GM12874 (cell line): Measurements from ENCODE around the gene AQP12B.

ENCODE experiments used
- TF ChIP-seq, protein P1 (sequence below): IDR thresholded peaks from 2 replicates; pipeline ENCODE4 v1.5.1; 2011; ENCODE audit warnings: low read depth, mild to moderate bottlenecking, control low read depth, low read length, moderate library complexity; ENCODE audit not compliant: insufficient read depth

Gene AQP12B

DNA sequence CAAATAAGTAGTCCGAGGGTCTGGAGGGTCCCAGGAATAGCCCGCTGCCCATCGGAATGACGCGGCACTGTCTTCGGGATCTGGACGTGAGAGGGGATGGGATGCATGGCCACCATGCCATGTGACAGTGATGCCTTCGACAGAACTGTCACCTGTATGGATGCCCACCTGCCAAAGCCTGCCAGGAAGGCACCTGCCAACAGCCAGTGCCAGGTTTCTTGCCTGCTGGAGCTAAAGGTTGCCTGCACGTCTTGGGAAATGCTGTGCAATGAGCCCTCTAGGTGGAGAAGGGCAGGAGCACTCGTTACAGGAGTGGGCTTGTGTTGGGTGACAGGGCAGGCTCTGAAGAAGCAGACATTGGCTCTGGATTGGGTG lies 36.9 kb downstream of the AQP12B start:
- TF ChIP-seq, protein P1, sequence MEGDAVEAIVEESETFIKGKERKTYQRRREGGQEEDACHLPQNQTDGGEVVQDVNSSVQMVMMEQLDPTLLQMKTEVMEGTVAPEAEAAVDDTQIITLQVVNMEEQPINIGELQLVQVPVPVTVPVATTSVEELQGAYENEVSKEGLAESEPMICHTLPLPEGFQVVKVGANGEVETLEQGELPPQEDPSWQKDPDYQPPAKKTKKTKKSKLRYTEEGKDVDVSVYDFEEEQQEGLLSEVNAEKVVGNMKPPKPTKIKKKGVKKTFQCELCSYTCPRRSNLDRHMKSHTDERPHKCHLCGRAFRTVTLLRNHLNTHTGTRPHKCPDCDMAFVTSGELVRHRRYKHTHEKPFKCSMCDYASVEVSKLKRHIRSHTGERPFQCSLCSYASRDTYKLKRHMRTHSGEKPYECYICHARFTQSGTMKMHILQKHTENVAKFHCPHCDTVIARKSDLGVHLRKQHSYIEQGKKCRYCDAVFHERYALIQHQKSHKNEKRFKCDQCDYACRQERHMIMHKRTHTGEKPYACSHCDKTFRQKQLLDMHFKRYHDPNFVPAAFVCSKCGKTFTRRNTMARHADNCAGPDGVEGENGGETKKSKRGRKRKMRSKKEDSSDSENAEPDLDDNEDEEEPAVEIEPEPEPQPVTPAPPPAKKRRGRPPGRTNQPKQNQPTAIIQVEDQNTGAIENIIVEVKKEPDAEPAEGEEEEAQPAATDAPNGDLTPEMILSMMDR, result no peak

DNA sequence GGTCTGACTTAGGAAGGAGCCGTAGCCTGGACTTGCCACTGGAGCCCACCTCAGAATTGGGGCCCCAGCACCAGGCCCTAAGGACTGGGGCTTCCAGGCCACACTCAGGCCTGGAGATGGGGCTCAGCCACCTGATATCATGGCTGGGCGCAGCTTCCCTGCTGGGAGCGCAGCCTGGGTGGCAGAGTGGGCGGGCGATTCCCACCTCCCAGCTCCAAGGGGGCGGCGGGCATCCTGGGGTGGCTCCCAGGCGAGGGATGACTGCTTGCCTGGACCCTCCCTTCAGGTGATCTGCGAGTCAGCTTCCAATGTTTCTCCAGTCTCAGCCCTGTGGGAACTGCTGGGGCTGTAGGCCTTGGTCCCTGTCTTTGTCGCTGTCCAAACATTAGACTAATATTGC lies 37.3 kb downstream of the AQP12B start:
- TF ChIP-seq, protein P1, result no peak

DNA sequence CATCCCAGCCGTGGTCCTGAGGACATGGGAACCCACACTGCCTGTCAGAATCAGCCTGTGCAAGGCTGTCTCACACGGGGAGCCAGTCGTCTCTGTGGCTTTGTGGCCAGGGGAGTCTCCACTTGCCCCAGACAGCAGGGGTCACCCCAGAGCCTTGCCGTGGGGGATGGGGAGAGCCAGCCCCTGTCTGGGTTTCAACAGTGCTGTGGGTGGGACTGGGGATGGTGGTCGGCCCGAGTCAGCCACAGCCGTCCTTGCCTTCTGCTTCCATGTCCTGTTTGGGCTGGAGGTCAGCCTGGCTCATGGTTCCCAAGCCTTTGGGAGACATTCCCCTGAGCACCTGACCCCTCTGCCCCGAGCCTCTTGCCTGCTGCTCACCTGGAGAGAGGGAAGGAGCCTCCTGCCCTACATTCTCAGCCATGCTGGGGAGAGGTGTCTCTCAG lies 37.8 kb downstream of the AQP12B start:
- TF ChIP-seq, protein P1, result no peak

DNA sequence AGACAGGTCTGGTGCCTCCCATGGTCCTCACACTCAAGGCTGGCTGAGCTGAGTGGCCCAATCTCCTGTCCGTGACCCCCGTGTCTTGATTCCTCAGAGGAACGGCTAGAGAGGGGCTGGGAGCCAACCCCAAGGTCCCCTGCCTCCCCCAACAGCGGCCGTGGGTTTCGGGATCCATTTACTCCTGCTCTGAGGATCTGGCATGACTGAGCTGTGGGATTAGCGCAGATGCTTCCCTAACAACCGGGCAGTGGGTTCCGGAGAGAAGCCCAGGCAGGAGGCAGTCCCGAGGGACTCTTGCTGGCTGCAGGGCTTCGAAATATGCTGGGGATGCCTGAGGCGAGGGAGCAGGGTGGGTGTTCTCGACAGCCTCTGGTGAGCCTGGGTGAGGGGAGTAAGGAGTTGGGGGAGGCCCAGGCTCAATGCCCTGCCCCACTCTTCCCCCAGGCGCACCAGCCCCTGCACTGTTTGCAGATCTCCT lies 38.5 kb downstream of the AQP12B start:
- TF ChIP-seq, protein P1, result no peak

DNA sequence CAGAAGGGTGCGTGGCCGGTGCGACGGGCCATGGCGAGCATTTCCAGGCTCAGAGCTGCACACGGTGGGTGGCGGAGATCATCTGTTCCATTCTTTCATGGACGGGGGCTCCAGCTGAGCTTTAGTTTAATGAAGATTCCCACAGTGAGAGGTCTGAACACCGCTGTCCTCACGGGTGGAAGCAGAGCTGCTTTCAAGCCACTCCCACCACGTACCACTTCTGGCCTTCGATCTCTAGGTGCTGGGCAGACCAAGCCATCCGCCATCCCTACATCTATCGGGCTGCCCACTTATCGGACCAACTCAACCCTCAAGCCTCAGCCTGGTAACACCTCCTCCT lies 38.9 kb downstream of the AQP12B start:
- TF ChIP-seq, protein P1, result no peak

DNA sequence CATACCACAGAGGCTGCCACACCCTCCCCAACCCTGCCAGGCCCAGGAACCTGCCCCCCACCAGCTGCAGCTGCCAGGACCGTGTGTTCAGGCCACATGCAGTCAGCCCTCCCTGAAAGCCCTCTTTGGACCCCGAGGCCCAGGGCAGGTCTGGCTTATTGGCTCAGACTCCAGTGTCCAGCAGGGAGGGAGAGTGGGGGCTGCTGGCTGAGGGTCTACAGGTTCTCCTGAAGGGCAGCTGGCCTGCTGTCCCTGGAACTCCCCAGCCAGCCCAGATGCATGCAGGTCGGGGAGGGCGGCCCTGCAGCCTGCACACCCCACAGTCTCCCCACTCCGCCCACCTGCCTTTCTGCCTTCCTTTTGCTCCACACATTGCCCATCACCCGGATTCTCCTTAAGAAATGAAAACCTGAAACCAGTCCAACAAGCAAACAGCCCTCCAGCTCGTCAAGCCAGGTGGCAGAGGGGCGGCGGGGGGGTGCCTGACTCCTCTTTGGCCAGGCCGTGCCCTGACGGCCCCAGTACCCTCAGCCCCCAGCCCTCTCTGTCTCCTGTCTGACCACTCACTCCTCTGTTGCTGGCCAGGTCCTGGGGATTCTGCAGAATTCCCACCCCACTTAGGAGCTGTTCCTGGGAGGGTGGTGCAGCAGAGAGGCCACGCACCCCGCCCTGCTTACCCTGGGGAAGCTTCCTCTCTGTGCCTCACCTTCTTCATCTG lies 39.4 kb downstream of the AQP12B start:
- TF ChIP-seq, protein P1, result no peak

DNA sequence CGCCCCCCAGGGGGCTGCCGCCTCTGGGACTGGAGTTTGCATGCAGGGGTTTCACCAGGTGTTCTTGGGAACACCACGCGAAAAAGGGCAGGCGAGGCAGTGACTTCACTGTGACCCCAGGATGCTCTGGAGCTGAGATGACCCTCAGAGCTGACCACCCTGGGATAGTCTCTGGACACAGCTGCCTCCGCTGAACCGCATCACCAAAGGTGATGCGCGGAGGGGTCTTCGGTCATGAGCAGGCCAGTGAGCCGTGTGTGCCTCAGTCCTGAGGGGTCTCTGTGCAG lies 39.9 kb downstream of the AQP12B start:
- TF ChIP-seq, protein P1, result no peak
